GM12801 (cell line): ENCODE data around the gene TLN1.

Experiments used
- CTCF ChIP-seq: IDR thresholded peaks from one replicate; pipeline ENCODE4 v1.5.1; 2011; ENCODE audit warnings: control low read depth; ENCODE audit not compliant: insufficient read length; ENCODE audit errors: extremely low read depth

The TLN1 gene

GRCh38 chr9:35771534-35771933 is 39.5 kb upstream of the TLN1 start:
- TF ChIP-seq CTCF, result no peak

GRCh38 chr9:35771075-35771433 is 39.1 kb upstream of the TLN1 start:
- TF ChIP-seq CTCF, result no peak

GRCh38 chr9:35769763-35770162 is 37.8 kb upstream of the TLN1 start:
- TF ChIP-seq CTCF, result no peak

GRCh38 chr9:35767458-35767857 is 35.5 kb upstream of the TLN1 start:
- TF ChIP-seq CTCF, result no peak

- TF ChIP-seq CTCF, result no peak
These were observed 35.0 kb upstream of the TLN1 start for GRCh38 chr9:35766997-35767396.

- no peak for TF ChIP-seq CTCF
These were observed 31.8 kb upstream of the TLN1 start for GRCh38 chr9:35763803-35764202.

- TF ChIP-seq CTCF, result no peak
These were observed 31.2 kb upstream of the TLN1 start for GRCh38 chr9:35763181-35763580.

GRCh38 chr9:35760651-35761050 is 28.7 kb upstream of the TLN1 start:
- no peak for TF ChIP-seq CTCF
